ENCODE measurements around the gene GPAM. TPM values are rescaled to one million over a fixed set of nuclear protein-coding genes. Genes with fewer than 3 reads are reported as not detected.

Gene GPAM
- total and polyA plus RNA-seq, 10 of the 15 experiments (the other 5 are each of a cell fraction or from before 2014, with no cell fraction given): 3.3 to 9.4 (median 7.4) TPM

DNA sequence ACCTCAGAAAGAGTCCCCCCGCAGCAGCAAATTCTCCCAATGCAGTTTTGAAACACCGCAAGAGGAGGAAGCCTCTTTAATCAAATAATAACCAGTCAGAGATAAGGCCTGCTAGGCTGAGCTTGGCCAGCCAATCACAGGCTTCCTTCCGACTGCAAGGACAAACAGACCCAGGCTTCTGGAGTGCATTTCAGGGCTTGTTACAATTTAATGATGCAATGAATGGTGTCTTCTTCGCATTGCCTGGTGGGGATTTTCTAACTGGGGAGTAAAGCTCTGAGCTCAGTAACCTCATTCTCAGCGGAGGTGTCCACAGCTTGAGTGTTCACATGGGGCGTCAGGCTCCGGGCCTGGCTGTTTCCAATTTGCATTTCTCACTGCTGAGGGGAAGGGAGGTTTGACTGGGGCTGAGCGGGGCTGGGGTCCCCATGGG, 31.8 kb upstream of the GPAM start:
- no peak for FAIRE-seq
- no peak for DNase-seq (ENCODE audit: low read depth, low spot score)
- no peak overlapping the region for H3K27ac ChIP-seq (ENCODE audit: control insufficient read depth, insufficient read depth)
- H2AFZ ChIP-seq (ENCODE audit: control insufficient read depth, low read depth, low read length): no peak overlapping the region
- H3K4me1 ChIP-seq (ENCODE audit: control insufficient read depth, insufficient read depth, low read length): no peaks in the 10 kb centered on the region
- ChIA-PET RAD21 (ENCODE audit: unreplicated experiment) (no interaction called here), POLR2A (no interaction called here), SMC1A (ENCODE audit: uncharacterized antibody, unreplicated experiment) (no interaction called here), CTCF (interaction anchor here (1.2 kb wide), 1 partner anchor 161 kb away, joined by 3 read pairs; no protein-coding TSS in a partner anchor)
- H3K9me3 ChIP-seq (replicated peaks; ENCODE audit: control insufficient read depth, insufficient read depth, low read length): no peaks in the 10 kb centered on the region; the same call in 2 of the 3 replicates
- H3K79me2 ChIP-seq (ENCODE audit: control insufficient read depth, insufficient read depth, low read length): no peaks in the 10 kb centered on the region
- no peak overlapping the region for H3K4me2 ChIP-seq (ENCODE audit: control insufficient read depth, insufficient read depth)
- no peak overlapping the region for H3K4me3 ChIP-seq
- WGBS (ENCODE audit: insufficient coverage, insufficient replicate concordance, low lambda C conversion rate, missing lambda C conversion rate): 10% methylated on average over 8 of the region's 8 CpGs
- no peaks in the 10 kb centered on the region for H3K36me3 ChIP-seq (ENCODE audit: control insufficient read depth in 2 of 2, insufficient read depth in 2 of 2, low read length in 1 of 2)
- TF ChIP-seq IRF4 (IDR thresholded peaks at IDR 0.05; ENCODE audit: low read depth, low read length): no peak
- TF ChIP-seq HDAC2 (IDR thresholded peaks at IDR 0.05): no peak
- TF ChIP-seq, protein P1, sequence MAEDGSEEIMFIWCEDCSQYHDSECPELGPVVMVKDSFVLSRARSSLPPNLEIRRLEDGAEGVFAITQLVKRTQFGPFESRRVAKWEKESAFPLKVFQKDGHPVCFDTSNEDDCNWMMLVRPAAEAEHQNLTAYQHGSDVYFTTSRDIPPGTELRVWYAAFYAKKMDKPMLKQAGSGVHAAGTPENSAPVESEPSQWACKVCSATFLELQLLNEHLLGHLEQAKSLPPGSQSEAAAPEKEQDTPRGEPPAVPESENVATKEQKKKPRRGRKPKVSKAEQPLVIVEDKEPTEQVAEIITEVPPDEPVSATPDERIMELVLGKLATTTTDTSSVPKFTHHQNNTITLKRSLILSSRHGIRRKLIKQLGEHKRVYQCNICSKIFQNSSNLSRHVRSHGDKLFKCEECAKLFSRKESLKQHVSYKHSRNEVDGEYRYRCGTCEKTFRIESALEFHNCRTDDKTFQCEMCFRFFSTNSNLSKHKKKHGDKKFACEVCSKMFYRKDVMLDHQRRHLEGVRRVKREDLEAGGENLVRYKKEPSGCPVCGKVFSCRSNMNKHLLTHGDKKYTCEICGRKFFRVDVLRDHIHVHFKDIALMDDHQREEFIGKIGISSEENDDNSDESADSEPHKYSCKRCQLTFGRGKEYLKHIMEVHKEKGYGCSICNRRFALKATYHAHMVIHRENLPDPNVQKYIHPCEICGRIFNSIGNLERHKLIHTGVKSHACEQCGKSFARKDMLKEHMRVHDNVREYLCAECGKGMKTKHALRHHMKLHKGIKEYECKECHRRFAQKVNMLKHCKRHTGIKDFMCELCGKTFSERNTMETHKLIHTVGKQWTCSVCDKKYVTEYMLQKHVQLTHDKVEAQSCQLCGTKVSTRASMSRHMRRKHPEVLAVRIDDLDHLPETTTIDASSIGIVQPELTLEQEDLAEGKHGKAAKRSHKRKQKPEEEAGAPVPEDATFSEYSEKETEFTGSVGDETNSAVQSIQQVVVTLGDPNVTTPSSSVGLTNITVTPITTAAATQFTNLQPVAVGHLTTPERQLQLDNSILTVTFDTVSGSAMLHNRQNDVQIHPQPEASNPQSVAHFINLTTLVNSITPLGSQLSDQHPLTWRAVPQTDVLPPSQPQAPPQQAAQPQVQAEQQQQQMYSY (CRISPR knock-in tag; IDR thresholded peaks at IDR 0.05): no peak
- TF ChIP-seq ZNF384 (IDR thresholded peaks at IDR 0.05; ENCODE audit: borderline replicate concordance, low read depth, low read length): no peak
- no peak for TF ChIP-seq EED (IDR thresholded peaks at IDR 0.05; ENCODE audit: low read depth)
- TF ChIP-seq PAX8 (IDR thresholded peaks at IDR 0.05): no peak
- no peak for TF ChIP-seq YBX1 (IDR thresholded peaks at IDR 0.05)
- TF ChIP-seq SIX5 (IDR thresholded peaks at IDR 0.05; ENCODE audit: low read depth, low read length, severe bottlenecking): no peak
- no peak for TF ChIP-seq ASH2L (IDR thresholded peaks at IDR 0.05; ENCODE audit: borderline replicate concordance, low read depth)
- TF ChIP-seq FOXK2 (IDR thresholded peaks at IDR 0.05): no peak
- TF ChIP-seq SMAD1 (IDR thresholded peaks at IDR 0.05; ENCODE audit: low read depth, partially characterized antibody): no peak
- TF ChIP-seq RBBP5 (conservative IDR thresholded peaks at IDR 0.05): no peak
- H4K20me1 ChIP-seq (ENCODE audit: control insufficient read depth, insufficient read depth): no peaks in the 10 kb centered on the region
- in situ Hi-C loops (cut with MboI): no loop called here
- H3K27me3 ChIP-seq (replicated peaks in 1 of 2; ENCODE audit: control insufficient read depth in 2 of 2, insufficient read depth in 2 of 2, low read length in 1 of 2): peaks cover 0 to 4% of the 10 kb centered on the region in 2 experiments; a peak in 3 of 4 replicates
- no peak; the same call in 2 of the 3 replicates for ATAC-seq
- BruUV-seq (replicated peaks): no TSS peak
- no peak overlapping the region for H3K9ac ChIP-seq (ENCODE audit: control insufficient read depth, insufficient read depth, low read length)
- intact Hi-C loops (cut with micrococcal nuclease; ENCODE audit: unreplicated experiment): no loop called here
